Hypothalamus (tissue), 51 donors: ENCODE results near the gene SGMS1.

Experiments used
- DNase-seq, 51 donors: peaks; one replicate each; lab custom pipeline; 2025; lab: John Stamatoyannopoulos, UW

The SGMS1 gene

GRCh38 chr10:50407076-50407801 lies 216.5 kb downstream of the SGMS1 start:
- no peak for DNase-seq

GRCh38 chr10:50406457-50407070 lies 217.2 kb downstream of the SGMS1 start:
- no peak for DNase-seq

- no peak for DNase-seq
Observed at GRCh38 chr10:50405723-50406122, 218.0 kb downstream of the SGMS1 start.

GRCh38 chr10:50404021-50404773 lies 219.6 kb downstream of the SGMS1 start:
- DNase-seq, result no peak

GRCh38 chr10:50403074-50403473 lies 220.7 kb downstream of the SGMS1 start:
- DNase-seq, result no peak

- DNase-seq, result no peak
Observed at GRCh38 chr10:50402466-50402865, 221.3 kb downstream of the SGMS1 start.

GRCh38 chr10:50400694-50401093 lies 223.1 kb downstream of the SGMS1 start:
- DNase-seq, result no peak

GRCh38 chr10:50398823-50399222 lies 224.9 kb downstream of the SGMS1 start:
- no peak for DNase-seq

- no peak for DNase-seq
Observed at GRCh38 chr10:50398381-50398780, 225.4 kb downstream of the SGMS1 start.

- no peak for DNase-seq
Observed at GRCh38 chr10:50397312-50398140, 226.2 kb downstream of the SGMS1 start.

GRCh38 chr10:50396491-50397311 lies 227.1 kb downstream of the SGMS1 start:
- no peak for DNase-seq

- no peak for DNase-seq
Observed at GRCh38 chr10:50395851-50396250, 227.9 kb downstream of the SGMS1 start.

- DNase-seq, result no peak
Observed at GRCh38 chr10:50395271-50395670, 228.5 kb downstream of the SGMS1 start.

- no peak for DNase-seq
Observed at GRCh38 chr10:50394832-50395231, 228.9 kb downstream of the SGMS1 start.

GRCh38 chr10:50393784-50394467 lies 229.8 kb downstream of the SGMS1 start:
- DNase-seq, result no peak

GRCh38 chr10:50392966-50393718 lies 230.6 kb downstream of the SGMS1 start:
- DNase-seq, result no peak

- DNase-seq, result no peak
Observed at GRCh38 chr10:50392426-50392825, 231.3 kb downstream of the SGMS1 start.

GRCh38 chr10:50390302-50390701 lies 233.5 kb downstream of the SGMS1 start:
- DNase-seq, result no peak

GRCh38 chr10:50388181-50388580 lies 235.6 kb downstream of the SGMS1 start:
- DNase-seq, result no peak
